A673 (cell line): ENCODE results near the gene COL4A2.

Experiments
- EZH2 ChIP-seq: fragments of 200-600 bp; sonication (generic); IDR thresholded peaks from 2 replicates; pipeline ENCODE4 v1.6.1; 2017; ENCODE audit warnings: borderline replicate concordance, low read depth, mild to moderate bottlenecking, mixed read lengths, antibody characterized with exemption, low read length; ENCODE audit not compliant: poor library complexity, severe bottlenecking
- TF ChIP-seq, protein P1 (sequence below): fragments of 300-800, 200-600 bp; sonication (generic); conservative IDR thresholded peaks from 2 replicates; pipeline ENCODE4 v1.5.1; 2017; ENCODE audit warnings: low read depth, mild to moderate bottlenecking, antibody characterized with exemption, low read length, moderate library complexity, mixed read lengths

DNA sequence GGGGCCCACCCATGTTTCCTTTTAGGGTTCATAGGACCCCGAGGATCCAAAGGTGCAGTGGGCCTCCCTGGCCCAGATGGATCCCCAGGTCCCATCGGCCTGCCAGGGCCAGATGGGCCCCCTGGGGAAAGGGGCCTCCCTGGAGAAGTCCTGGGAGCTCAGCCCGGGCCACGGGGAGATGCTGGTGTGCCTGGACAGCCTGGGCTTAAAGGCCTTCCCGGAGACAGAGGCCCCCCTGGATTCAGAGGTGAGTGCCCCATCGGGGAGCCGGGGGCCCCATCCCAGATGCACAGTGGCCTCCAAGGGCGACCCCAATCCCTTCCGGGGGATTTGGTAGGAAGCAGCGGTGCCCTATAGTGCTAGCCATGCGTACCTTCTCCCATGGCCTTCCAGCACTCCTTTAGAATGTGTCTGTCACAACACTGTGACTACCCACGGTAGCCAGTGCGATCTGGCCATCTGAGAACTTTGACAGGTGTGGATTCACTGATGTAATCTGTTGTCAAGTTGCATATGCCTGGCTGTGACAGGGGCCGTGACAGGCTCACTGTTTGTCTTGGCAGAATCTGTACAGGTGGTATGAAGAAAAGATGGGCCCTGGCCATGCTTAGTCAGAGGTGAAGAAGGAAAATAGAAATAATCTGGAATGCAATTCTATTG is 165.9 kb downstream of the COL4A2 start:
- TF ChIP-seq, protein P1, sequence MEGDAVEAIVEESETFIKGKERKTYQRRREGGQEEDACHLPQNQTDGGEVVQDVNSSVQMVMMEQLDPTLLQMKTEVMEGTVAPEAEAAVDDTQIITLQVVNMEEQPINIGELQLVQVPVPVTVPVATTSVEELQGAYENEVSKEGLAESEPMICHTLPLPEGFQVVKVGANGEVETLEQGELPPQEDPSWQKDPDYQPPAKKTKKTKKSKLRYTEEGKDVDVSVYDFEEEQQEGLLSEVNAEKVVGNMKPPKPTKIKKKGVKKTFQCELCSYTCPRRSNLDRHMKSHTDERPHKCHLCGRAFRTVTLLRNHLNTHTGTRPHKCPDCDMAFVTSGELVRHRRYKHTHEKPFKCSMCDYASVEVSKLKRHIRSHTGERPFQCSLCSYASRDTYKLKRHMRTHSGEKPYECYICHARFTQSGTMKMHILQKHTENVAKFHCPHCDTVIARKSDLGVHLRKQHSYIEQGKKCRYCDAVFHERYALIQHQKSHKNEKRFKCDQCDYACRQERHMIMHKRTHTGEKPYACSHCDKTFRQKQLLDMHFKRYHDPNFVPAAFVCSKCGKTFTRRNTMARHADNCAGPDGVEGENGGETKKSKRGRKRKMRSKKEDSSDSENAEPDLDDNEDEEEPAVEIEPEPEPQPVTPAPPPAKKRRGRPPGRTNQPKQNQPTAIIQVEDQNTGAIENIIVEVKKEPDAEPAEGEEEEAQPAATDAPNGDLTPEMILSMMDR, result no peak
- TF ChIP-seq EZH2, result no peak
